Stimulated activated CD4-positive, alpha-beta T cell treated with anti-CD3 and anti-CD28 coated beads, Interleukin-12 subunit alpha, Interleukin-12 subunit beta, amount 100 ng/mL, for 4 hours (primary cell): ENCODE data around the gene GABRQ.
"Not testable (repeated sequence)": the region's sequence is repeated elsewhere in the genome, so short reads cannot be mapped to it uniquely, and the experiment has no call there.

Source experiments
- DNase-seq: peaks from one replicate; pipeline ENCODE4 v3.0.0-alpha.2; 2020

The GABRQ gene

DNA sequence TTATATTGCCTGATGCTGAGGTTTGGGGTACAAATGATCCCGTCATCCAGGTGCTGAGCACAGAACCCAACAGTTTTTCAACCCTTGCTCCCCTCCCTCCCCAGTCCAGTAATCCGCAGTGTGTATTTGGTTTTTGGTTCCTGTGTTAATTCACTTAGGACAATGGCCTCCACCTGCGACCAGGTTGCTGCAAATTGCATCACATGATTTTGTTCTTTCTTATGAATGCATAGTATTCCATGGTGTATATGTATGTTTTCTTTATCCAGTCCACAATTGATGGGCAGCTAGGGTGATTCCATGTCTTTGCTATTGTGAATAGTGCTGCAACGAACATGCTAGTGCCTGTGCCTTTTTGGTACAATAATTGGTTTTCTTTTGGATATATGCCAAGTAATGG is 25.4 kb downstream of the GABRQ start:
- no peak for DNase-seq

DNA sequence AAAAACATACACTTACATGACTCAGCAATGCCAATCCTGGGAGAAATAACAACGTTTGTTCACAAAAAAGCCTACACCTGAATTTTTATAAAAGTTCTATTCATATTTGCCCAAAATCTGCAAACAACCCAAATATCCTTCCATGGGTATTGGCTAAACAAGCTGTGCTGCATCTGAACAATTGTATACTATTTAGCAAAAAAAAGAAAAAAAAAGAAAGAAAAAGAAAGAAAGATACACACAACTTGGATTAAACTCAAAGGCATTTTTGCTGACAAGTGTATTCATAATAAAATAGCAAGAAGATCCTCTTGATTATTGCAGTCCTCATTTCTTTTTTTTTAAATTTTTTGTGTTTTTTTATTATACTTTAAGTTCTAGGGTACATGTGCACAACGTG is 36.4 kb downstream of the GABRQ start:
- DNase-seq = no peak

DNA sequence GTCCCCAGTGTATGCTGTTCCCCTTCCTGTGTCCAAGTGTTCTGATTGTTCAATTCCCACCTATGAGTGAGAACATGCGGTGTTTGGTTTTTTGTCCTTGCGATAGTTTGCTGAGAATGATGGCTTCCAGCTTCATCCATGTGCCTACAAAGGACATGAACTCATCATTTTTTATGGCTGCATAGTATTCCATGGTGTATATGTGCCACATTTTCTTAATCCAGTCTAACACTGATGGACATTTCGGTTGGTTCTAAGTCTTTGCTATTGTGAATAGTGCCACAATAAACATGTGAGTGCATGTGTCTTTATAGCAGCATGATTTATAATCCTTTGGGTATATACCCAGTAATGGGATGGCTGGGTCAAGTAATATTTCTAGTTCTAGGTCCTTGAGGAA is 37.0 kb downstream of the GABRQ start:
- DNase-seq = not testable (repeated sequence)

DNA sequence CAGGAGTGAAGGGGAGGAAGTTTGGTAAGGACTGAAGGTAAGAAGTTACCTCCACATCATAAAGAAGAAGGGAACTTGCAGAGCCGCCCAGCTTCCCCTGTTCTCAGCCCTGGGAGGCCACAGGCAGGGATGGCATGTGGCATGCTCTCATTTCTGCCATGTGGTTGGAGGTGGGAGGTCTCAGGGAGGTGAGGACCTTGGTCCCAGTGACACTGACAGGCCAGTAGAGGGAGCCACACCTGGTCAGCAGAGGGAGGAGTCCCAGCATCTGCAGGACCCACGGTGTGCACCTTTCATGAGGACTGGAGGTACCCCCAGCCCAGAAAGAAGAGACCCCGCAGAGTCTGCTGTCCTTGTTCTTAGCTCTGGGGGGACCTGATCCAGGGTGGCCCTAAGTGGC is 43.3 kb downstream of the GABRQ start:
- not testable (repeated sequence) for DNase-seq

DNA sequence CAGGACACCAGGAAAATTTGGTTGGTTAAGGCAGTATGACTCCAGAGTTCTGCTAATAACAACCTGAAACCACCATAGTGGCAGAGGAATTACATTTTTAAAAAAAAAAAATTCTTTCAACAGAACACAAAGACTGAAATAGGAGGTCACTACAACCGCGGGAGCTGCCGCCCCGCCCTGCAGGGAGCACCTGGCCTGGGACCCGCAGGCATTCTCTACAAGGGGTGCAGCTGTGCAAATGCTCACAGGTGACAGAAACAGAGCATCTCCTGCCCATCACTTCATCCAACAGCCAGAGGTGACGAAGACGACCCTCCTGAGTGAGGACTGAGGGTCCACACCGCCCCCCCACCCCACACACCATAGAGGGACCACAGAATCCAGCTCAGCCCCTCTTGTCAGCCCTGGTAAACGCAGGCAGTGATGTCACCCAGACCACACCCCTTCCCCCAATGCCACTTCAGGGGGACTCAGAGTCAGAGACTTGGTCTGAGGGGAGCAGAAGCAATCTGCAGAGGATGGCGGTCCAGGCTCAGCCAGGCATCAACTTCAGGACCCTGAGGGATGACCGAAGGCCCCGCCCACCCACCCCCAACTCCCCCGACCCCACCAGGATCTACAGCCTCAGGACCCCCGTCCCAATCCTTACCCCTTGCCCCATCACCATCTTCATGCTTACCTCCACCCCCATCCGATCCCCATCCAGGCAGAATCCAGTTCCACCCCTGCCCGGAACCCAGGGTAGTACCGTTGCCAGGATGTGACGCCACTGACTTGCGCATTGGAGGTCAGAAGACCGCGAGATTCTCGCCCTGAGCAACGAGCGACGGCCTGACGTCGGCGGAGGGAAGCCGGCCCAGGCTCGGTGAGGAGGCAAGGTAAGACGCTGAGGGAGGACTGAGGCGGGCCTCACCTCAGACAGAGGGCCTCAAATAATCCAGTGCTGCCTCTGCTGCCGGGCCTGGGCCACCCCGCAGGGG is 60.5 kb downstream of the GABRQ start, which contains the start of gene MAGEA3:
MAGEA3 (plus strand) TSS at position 843 of the 980 bp plus-strand sequence. CDS start 2,039 bp downstream, outside the sequence.
- not testable (repeated sequence) for DNase-seq

DNA sequence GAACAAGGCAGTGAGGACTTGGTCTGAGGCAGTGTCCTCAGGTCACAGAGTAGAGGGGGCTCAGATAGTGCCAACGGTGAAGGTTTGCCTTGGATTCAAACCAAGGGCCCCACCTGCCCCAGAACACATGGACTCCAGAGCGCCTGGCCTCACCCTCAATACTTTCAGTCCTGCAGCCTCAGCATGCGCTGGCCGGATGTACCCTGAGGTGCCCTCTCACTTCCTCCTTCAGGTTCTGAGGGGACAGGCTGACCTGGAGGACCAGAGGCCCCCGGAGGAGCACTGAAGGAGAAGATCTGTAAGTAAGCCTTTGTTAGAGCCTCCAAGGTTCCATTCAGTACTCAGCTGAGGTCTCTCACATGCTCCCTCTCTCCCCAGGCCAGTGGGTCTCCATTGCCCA is 62.7 kb downstream of the GABRQ start:
- not testable (repeated sequence) for DNase-seq

DNA sequence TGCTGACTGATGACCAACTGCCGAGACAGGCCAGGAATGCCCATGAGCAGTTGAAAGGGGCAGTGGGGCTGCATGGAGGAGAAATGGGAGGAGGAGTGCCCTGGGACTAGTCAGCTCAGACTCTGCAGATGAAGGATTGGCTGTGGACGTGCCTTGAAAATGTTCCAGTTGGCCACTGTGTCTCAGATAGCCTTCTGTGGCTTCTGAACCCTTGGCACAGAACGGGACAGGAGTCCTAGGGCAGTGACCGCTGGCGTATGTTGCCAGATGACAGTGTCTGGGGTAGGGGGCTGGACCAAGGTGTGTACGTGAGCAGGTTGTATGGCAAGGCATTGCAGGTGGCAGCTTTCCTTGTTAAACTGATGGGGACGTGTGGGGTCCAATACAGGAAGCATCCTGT is 68.8 kb downstream of the GABRQ start:
- not testable (repeated sequence) for DNase-seq
